Mesodermal cell (in vitro differentiated cells): ENCODE results near the gene DNAJC10. TPM values are rescaled to one million over a fixed set of nuclear protein-coding genes. Genes with fewer than 3 reads are reported as not detected.
"Not testable (repeated sequence)": the region's sequence is repeated elsewhere in the genome, so short reads cannot be mapped to it uniquely, and the experiment has no call there.

Experiments
- H3K27ac ChIP-seq: 2 replicates; pipeline ENCODE4 v1.7.0; 2013; ENCODE audit warnings: mild to moderate bottlenecking, low read depth, low read length, moderate library complexity; ENCODE audit not compliant: severe bottlenecking
- H3K36me3 ChIP-seq: 2 replicates; pipeline ENCODE4 v1.7.1; 2013; ENCODE audit warnings: mild to moderate bottlenecking, low read length, moderate library complexity; ENCODE audit not compliant: control insufficient read depth, insufficient read depth
- H3K4me1 ChIP-seq: one replicate; pipeline ENCODE4 v1.7.1; 2013; ENCODE audit warnings: mild to moderate bottlenecking, low read length; ENCODE audit not compliant: insufficient read depth, control insufficient read depth, poor library complexity, severe bottlenecking
- H3K4me3 ChIP-seq: 2 replicates; pipeline ENCODE4 v1.7.0; 2013; ENCODE audit warnings: low read length, control low read depth, mild to moderate bottlenecking; ENCODE audit not compliant: insufficient read depth, poor library complexity, severe bottlenecking; ENCODE audit errors: extremely low read depth
- H3K9me3 ChIP-seq: 2 replicates; pipeline ENCODE4 v1.7.1; 2013; ENCODE audit warnings: mild to moderate bottlenecking, low read length, moderate library complexity; ENCODE audit not compliant: control insufficient read depth
- WGBS, 2 experiments: methylation state at CpG; one replicate each; pipeline ENCODE4 v1.1.5; 2013; ENCODE audit warnings: missing lambda C conversion rate in 2 of 2; ENCODE audit not compliant: insufficient coverage in 2 of 2; 5-methylcytosine and 5-hydroxymethylcytosine counted together
- polyA plus RNA-seq, 2 experiments: library from polyadenylated mRNA; stranded (reverse); fragments of 50-300 nt; gene quantifications; one replicate each; pipeline ENCODE4 v1.2.3, GENCODE V29; 2013

DNAJC10 gene
- polyA plus RNA-seq (2013, experiment 1 of 2), result 94.2 TPM
- polyA plus RNA-seq (2013, experiment 2 of 2), result 107 TPM

- Histone ChIP-seq H3K9me3 (no peaks in the 10 kb centered on the region), H3K4me3 (peak within 1 kb of the TSS; percentile 81), H3K27ac (peak within 1 kb of the TSS; percentile 65), H3K4me1 (peaks cover 5% of the 10 kb centered on the region), H3K36me3 (peaks cover 7% of the 10 kb centered on the region)
- 0% methylated on average over 53 to 65 of the region's 69 CpGs for WGBS, 2 experiments
Observed at GRCh38 chr2:182715892-182716649, at the start of gene DNAJC10. Gene DNAJC10, plus strand, starts transcription at chr2:182716257. Its CDS starts 1,830 bp downstream, at chr2:182718087.

- Histone ChIP-seq H3K4me3 (no peak overlapping the region), H3K27ac (no peak overlapping the region), H3K9me3 (no peaks in the 10 kb centered on the region), H3K4me1 (no peaks in the 10 kb centered on the region), H3K36me3 (no peaks in the 10 kb centered on the region)
- WGBS, 2 experiments, result no CpG with 5 or more reads among the region's 1 CpG
Observed at GRCh38 chr2:182666674-182667314, 49.3 kb upstream of the DNAJC10 start.

- Histone ChIP-seq H3K9me3 (no peaks in the 10 kb centered on the region), H3K36me3 (no peaks in the 10 kb centered on the region), H3K4me1 (peaks cover under 1% of the 10 kb centered on the region), H3K4me3 (no peak overlapping the region), H3K27ac (no peak overlapping the region)
- no CpG with 5 or more reads among the region's 1 CpG for WGBS, 2 experiments
Observed at GRCh38 chr2:182667315-182667695, 48.8 kb upstream of the DNAJC10 start.

GRCh38 chr2:182668671-182669070 is 47.4 kb upstream of the DNAJC10 start:
- H3K27ac ChIP-seq, result no peak overlapping the region
- H3K4me1 ChIP-seq, result peaks cover 10% of the 10 kb centered on the region
- H3K36me3 ChIP-seq, result no peaks in the 10 kb centered on the region
- no peaks in the 10 kb centered on the region for H3K9me3 ChIP-seq
- 88 to 95% methylated on average over 3 to 6 of the region's 6 CpGs for WGBS, 2 experiments
- H3K4me3 ChIP-seq, result no peak overlapping the region

- 60 to 90% methylated on average over 3 to 4 of the region's 6 CpGs for WGBS, 2 experiments
- Histone ChIP-seq H3K27ac (peak overlapping the region; percentile 87), H3K4me3 (no peak overlapping the region)
Observed at GRCh38 chr2:182672466-182673165, 43.4 kb upstream of the DNAJC10 start.

GRCh38 chr2:182680837-182681236 is 35.2 kb upstream of the DNAJC10 start:
- Histone ChIP-seq H3K4me1 (no peaks in the 10 kb centered on the region), H3K27ac (no peak overlapping the region), H3K9me3 (no peaks in the 10 kb centered on the region), H3K4me3 (no peak overlapping the region), H3K36me3 (no peaks in the 10 kb centered on the region)
- 100% methylated on average over 1 of the region's 1 CpG; no CpG with 5 or more reads in 1 of the 2 experiments for WGBS, 2 experiments

More at GRCh38 chr2:182672466-182673165, 43.4 kb upstream of the DNAJC10 start:
- H3K4me1 ChIP-seq, result peaks cover 10% of the 10 kb centered on the region
- no peaks in the 10 kb centered on the region for H3K36me3 ChIP-seq
- no peaks in the 10 kb centered on the region for H3K9me3 ChIP-seq

- Histone ChIP-seq H3K36me3 (no peaks in the 10 kb centered on the region), H3K4me1 (no peaks in the 10 kb centered on the region), H3K9me3 (peaks cover 5% of the 10 kb centered on the region), H3K4me3 (no peak overlapping the region), H3K27ac (no peak overlapping the region)
- 100% methylated on average over 1 of the region's 1 CpG; no CpG with 5 or more reads in 1 of the 2 experiments for WGBS, 2 experiments
Observed at GRCh38 chr2:182682210-182682609, 33.8 kb upstream of the DNAJC10 start.

- Histone ChIP-seq H3K4me3 (no peak overlapping the region), H3K4me1 (no peaks in the 10 kb centered on the region), H3K9me3 (peaks cover 5% of the 10 kb centered on the region), H3K27ac (no peak overlapping the region), H3K36me3 (no peaks in the 10 kb centered on the region)
- 89 to 100% methylated on average over 1 to 2 of the region's 2 CpGs for WGBS, 2 experiments
Observed at GRCh38 chr2:182685559-182685958, 30.5 kb upstream of the DNAJC10 start.

- not testable (repeated sequence) for H3K9me3 ChIP-seq, H3K4me1 ChIP-seq, H3K4me3 ChIP-seq, H3K27ac ChIP-seq, H3K36me3 ChIP-seq
- 87 to 94% methylated on average over 6 to 9 of the region's 10 CpGs for WGBS, 2 experiments
Observed at GRCh38 chr2:182686763-182687162, 29.3 kb upstream of the DNAJC10 start.

GRCh38 chr2:182694189-182694588 is 21.9 kb upstream of the DNAJC10 start:
- no peaks in the 10 kb centered on the region for H3K4me1 ChIP-seq
- H3K4me3 ChIP-seq, result no peak overlapping the region
- H3K27ac ChIP-seq, result no peak overlapping the region
- H3K9me3 ChIP-seq, result no peaks in the 10 kb centered on the region
- H3K36me3 ChIP-seq, result no peaks in the 10 kb centered on the region
- WGBS, 2 experiments, result 100% methylated on average over 2 of the region's 4 CpGs; no CpG with 5 or more reads in 1 of the 2 experiments
